Endometrial microvascular endothelial cells (primary cell): ENCODE results near the gene UGCG. TPM values are rescaled to one million over a fixed set of nuclear protein-coding genes. Genes with fewer than 3 reads are reported as not detected.
"Not testable (repeated sequence)": the region's sequence is repeated elsewhere in the genome, so short reads cannot be mapped to it uniquely, and the experiment has no call there.

Experiments
- in situ Hi-C: cut with HindIII; loops from 2 replicates; pipeline ENCODE4 v1.10.0; 2017; ENCODE audit warnings: low sequenced_read_pairs, low pct_unique_long_range_greater_than_20kb; ENCODE audit errors: inconsistent ontology term
- total RNA-seq: library from RNA; depleted of rRNA; stranded (reverse); fragments of >200 nt; gene quantifications from one replicate; pipeline ENCODE4 v1.2.3, GENCODE V29; 2015; ENCODE audit errors: inconsistent ontology term

UGCG gene
- total RNA-seq: 58.4 TPM

GRCh38 chr9:111895996-111896941, at the start of gene UGCG:
UGCG (plus strand) TSS chr9:111896814; CDS start chr9:111897216, 402 bp downstream.
- in situ Hi-C loops: no loop called here

- in situ Hi-C loops: no loop called here
These were observed 45.1 kb upstream of the UGCG start for GRCh38 chr9:111851553-111851952.

GRCh38 chr9:111852291-111852690, 44.3 kb upstream of the UGCG start:
- in situ Hi-C loops: no loop called here

- in situ Hi-C loops: no loop called here
These were observed 43.2 kb upstream of the UGCG start for GRCh38 chr9:111853450-111853827.

- in situ Hi-C loops: no loop called here
These were observed 41.8 kb upstream of the UGCG start for GRCh38 chr9:111854799-111855198.

- in situ Hi-C loops: no loop called here
These were observed 38.9 kb upstream of the UGCG start for GRCh38 chr9:111857555-111858211.

GRCh38 chr9:111860443-111860842, 36.2 kb upstream of the UGCG start:
- in situ Hi-C loops: no loop called here

GRCh38 chr9:111863636-111864035, 33.0 kb upstream of the UGCG start:
- in situ Hi-C loops: no loop called here

- in situ Hi-C loops: no loop called here
These were observed 29.6 kb upstream of the UGCG start for GRCh38 chr9:111866976-111867375.

GRCh38 chr9:111868475-111868874, 28.1 kb upstream of the UGCG start:
- in situ Hi-C loops: no loop called here

- in situ Hi-C loops: no loop called here
These were observed 25.7 kb upstream of the UGCG start for GRCh38 chr9:111870774-111871498.

- in situ Hi-C loops: no loop called here
These were observed 25.1 kb upstream of the UGCG start for GRCh38 chr9:111871499-111871855.

GRCh38 chr9:111872886-111873285, 23.7 kb upstream of the UGCG start:
- in situ Hi-C loops: no loop called here

GRCh38 chr9:111873901-111874300, 22.7 kb upstream of the UGCG start:
- in situ Hi-C loops: no loop called here

GRCh38 chr9:111874500-111874899, 22.1 kb upstream of the UGCG start:
- in situ Hi-C loops: no loop called here

GRCh38 chr9:111875291-111875690, 21.3 kb upstream of the UGCG start:
- in situ Hi-C loops: not testable (repeated sequence)

- in situ Hi-C loops: not testable (repeated sequence)
These were observed 20.9 kb upstream of the UGCG start for GRCh38 chr9:111875691-111876090.

- in situ Hi-C loops: no loop called here
These were observed 20.4 kb upstream of the UGCG start for GRCh38 chr9:111876179-111876578.

GRCh38 chr9:111877420-111877819, 19.2 kb upstream of the UGCG start:
- in situ Hi-C loops: no loop called here

GRCh38 chr9:111878946-111879345, 17.7 kb upstream of the UGCG start:
- in situ Hi-C loops: no loop called here
